Measurements from ENCODE around the gene OVOL2. TPM values are rescaled to one million over a fixed set of nuclear protein-coding genes. Genes with fewer than 3 reads are reported as not detected.
"Not testable (repeated sequence)": the region's sequence is repeated elsewhere in the genome, so short reads cannot be mapped to it uniquely, and the experiment has no call there.

OVOL2 gene
- 0.23 and 1.6 TPM in 2 replicates for total RNA-seq

GRCh38 chr20:18057101-18057993 is at the start of gene OVOL2:
OVOL2 (minus strand) TSS chr20:18057916; CDS start chr20:18057634, 282 bp downstream.
- H3K4me3 ChIP-seq (ENCODE audit: low read depth, low read length) = peak within 1 kb of the TSS; percentile 43
- no peak for DNase-seq (ENCODE audit: low read depth)
- TF ChIP-seq, protein P1, sequence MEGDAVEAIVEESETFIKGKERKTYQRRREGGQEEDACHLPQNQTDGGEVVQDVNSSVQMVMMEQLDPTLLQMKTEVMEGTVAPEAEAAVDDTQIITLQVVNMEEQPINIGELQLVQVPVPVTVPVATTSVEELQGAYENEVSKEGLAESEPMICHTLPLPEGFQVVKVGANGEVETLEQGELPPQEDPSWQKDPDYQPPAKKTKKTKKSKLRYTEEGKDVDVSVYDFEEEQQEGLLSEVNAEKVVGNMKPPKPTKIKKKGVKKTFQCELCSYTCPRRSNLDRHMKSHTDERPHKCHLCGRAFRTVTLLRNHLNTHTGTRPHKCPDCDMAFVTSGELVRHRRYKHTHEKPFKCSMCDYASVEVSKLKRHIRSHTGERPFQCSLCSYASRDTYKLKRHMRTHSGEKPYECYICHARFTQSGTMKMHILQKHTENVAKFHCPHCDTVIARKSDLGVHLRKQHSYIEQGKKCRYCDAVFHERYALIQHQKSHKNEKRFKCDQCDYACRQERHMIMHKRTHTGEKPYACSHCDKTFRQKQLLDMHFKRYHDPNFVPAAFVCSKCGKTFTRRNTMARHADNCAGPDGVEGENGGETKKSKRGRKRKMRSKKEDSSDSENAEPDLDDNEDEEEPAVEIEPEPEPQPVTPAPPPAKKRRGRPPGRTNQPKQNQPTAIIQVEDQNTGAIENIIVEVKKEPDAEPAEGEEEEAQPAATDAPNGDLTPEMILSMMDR (conservative IDR thresholded peaks at IDR 0.05; ENCODE audit: low read depth, low read length) = no peak

DNA sequence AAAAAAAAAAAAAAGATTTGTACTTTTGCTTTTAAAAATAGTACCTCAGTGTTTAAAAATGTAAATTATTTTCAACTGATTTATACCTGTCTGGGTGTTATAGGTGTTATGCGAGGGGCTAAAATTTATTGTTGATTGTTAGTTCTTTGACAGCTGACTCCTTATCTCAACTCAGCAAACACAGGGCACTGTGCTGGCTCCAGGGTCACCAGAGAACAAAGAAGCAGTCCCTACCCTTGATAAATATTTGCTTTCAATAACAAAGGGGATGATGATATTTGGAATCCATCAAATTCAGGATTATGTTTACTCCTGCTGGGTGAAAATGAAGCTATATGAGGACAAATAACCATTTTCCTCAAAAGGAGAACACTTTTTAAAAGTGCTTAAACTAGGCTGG is 45.8 kb upstream of the OVOL2 start:
- TF ChIP-seq, protein P1 (conservative IDR thresholded peaks at IDR 0.05; ENCODE audit: low read depth, low read length) = no peak
- no peak for DNase-seq (ENCODE audit: low read depth)
- H3K4me3 ChIP-seq (ENCODE audit: low read depth, low read length) = no peak overlapping the region

GRCh38 chr20:18101125-18101810 is 43.6 kb upstream of the OVOL2 start:
- H3K4me3 ChIP-seq (ENCODE audit: low read depth, low read length) = no peak overlapping the region
- TF ChIP-seq, protein P1 (conservative IDR thresholded peaks at IDR 0.05; ENCODE audit: low read depth, low read length) = no peak
- DNase-seq (ENCODE audit: low read depth) = no peak

- not testable (repeated sequence) for DNase-seq (ENCODE audit: low read depth); H3K4me3 ChIP-seq (ENCODE audit: low read depth, low read length)
Measured at GRCh38 chr20:18100569-18100968, 42.9 kb upstream of the OVOL2 start.

DNA sequence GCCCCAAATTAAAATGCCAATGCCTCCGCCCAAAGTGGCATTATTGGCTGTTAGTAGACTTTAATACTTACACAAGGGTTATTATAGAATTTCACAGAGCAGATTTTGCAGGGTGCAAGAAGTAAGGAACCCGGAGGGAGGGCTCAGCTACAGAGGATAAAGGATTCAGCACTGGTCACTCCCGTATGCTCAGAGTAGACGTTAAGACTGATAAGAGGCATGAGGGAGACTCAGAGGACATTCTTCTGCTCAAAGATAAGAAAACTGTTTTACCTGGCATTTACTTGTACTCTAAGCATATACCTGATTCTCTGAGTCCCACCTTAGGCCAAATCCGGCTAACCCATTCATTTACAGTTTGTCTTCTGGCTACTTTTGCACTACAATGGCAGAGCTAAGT is 36.5 kb upstream of the OVOL2 start:
- H3K4me3 ChIP-seq (ENCODE audit: low read depth, low read length) = no peak overlapping the region
- no peak for DNase-seq (ENCODE audit: low read depth)
- TF ChIP-seq, protein P1 (conservative IDR thresholded peaks at IDR 0.05; ENCODE audit: low read depth, low read length) = no peak

DNA sequence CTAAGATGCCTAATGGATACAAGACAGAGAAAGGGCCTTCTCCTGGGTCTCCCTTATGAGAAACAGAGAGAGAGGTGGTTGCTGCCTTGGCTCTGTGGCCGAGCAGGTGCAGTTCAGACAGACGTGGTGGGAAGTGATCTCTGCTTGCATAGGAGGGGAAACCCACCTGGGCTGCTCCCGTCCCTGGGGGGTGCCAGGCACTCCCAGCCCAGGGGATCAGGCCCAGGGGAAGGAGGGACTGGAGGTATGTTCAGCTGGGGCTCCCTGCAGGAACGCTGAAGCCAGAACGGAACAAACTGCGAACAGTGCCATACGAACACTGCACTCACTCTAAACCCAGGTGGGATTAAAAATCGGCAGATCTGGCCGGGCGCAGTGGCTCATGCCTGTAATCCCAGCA is 35.7 kb upstream of the OVOL2 start:
- no peak overlapping the region for H3K4me3 ChIP-seq (ENCODE audit: low read depth, low read length)
- no peak for DNase-seq (ENCODE audit: low read depth)
- TF ChIP-seq, protein P1 (conservative IDR thresholded peaks at IDR 0.05; ENCODE audit: low read depth, low read length) = no peak

GRCh38 chr20:18092890-18093289 is 35.2 kb upstream of the OVOL2 start:
- no peak overlapping the region for H3K4me3 ChIP-seq (ENCODE audit: low read depth, low read length)
- TF ChIP-seq, protein P1 (conservative IDR thresholded peaks at IDR 0.05; ENCODE audit: low read depth, low read length) = no peak
- no peak for DNase-seq (ENCODE audit: low read depth)

All from epithelial cell of proximal tubule (primary cell).